Measurements from ENCODE around the gene SLC2A2. TPM values are rescaled to one million over a fixed set of nuclear protein-coding genes. Genes with fewer than 3 reads are reported as not detected.

Gene SLC2A2
- total RNA-seq, 1 experiment from 2014 or later: 0.09 TPM

- H3K4me1 Mint-ChIP-seq (ENCODE audit: low read depth, unreplicated experiment): peaks cover 12% of the 10 kb centered on the region
- no peaks in the 10 kb centered on the region for H3K27me3 Mint-ChIP-seq (ENCODE audit: unreplicated experiment)
- no peak for TF ChIP-seq CTCF (IDR thresholded peaks at IDR 0.05; ENCODE audit: unreplicated experiment)
- H3K36me3 Mint-ChIP-seq (ENCODE audit: insufficient read depth, unreplicated experiment): no peaks in the 10 kb centered on the region
- H3K27ac Mint-ChIP-seq (ENCODE audit: unreplicated experiment): no peak overlapping the region
- no peak overlapping the region for H3K4me3 Mint-ChIP-seq (ENCODE audit: low read depth, unreplicated experiment)
- CTCF ChIA-PET: no interaction called here
- no peak for DNase-seq
- intact Hi-C loops (cut with micrococcal nuclease; ENCODE audit: unreplicated experiment): loop anchor here (10.0 kb wide), 1 partner anchor 375 kb away; no protein-coding TSS in a partner anchor
- no peaks in the 10 kb centered on the region for H3K9me3 Mint-ChIP-seq (ENCODE audit: low read depth, unreplicated experiment)
- BruUV-seq (replicated peaks): no TSS peak
Observed at GRCh38 chr3:170959457-170959856, 67.1 kb downstream of the SLC2A2 start.

- Mint-ChIP-seq H3K27me3 (ENCODE audit: unreplicated experiment) (no peaks in the 10 kb centered on the region), H3K4me1 (ENCODE audit: low read depth, unreplicated experiment) (peaks cover 2% of the 10 kb centered on the region), H3K9me3 (ENCODE audit: low read depth, unreplicated experiment) (no peaks in the 10 kb centered on the region), H3K4me3 (ENCODE audit: low read depth, unreplicated experiment) (no peak overlapping the region), H3K36me3 (ENCODE audit: insufficient read depth, unreplicated experiment) (no peaks in the 10 kb centered on the region), H3K27ac (ENCODE audit: unreplicated experiment) (no peak overlapping the region)
- CTCF ChIA-PET: no interaction called here
- intact Hi-C loops (cut with micrococcal nuclease; ENCODE audit: unreplicated experiment): loop anchor here (10.0 kb wide), 1 partner anchor 378 kb away; no protein-coding TSS in a partner anchor
- no peak for TF ChIP-seq CTCF (IDR thresholded peaks at IDR 0.05; ENCODE audit: unreplicated experiment)
- no peak for DNase-seq
- BruUV-seq (replicated peaks): no TSS peak
Observed at GRCh38 chr3:170956647-170957046, 69.9 kb downstream of the SLC2A2 start.

- DNase-seq: no peak
- Mint-ChIP-seq H3K4me1 (ENCODE audit: low read depth, unreplicated experiment) (no peaks in the 10 kb centered on the region), H3K36me3 (ENCODE audit: insufficient read depth, unreplicated experiment) (no peaks in the 10 kb centered on the region), H3K9me3 (ENCODE audit: low read depth, unreplicated experiment) (no peaks in the 10 kb centered on the region), H3K4me3 (ENCODE audit: low read depth, unreplicated experiment) (no peak overlapping the region), H3K27ac (ENCODE audit: unreplicated experiment) (no peak overlapping the region), H3K27me3 (ENCODE audit: unreplicated experiment) (no peaks in the 10 kb centered on the region)
- CTCF ChIA-PET: interaction anchor here (0.6 kb wide), 1 partner anchor 138 kb away, joined by 3 read pairs; no protein-coding TSS in a partner anchor
- BruUV-seq (replicated peaks): no TSS peak
- TF ChIP-seq CTCF (IDR thresholded peaks at IDR 0.05; ENCODE audit: unreplicated experiment): no peak
- intact Hi-C loops (cut with micrococcal nuclease; ENCODE audit: unreplicated experiment): loop anchor here (10.0 kb wide), 1 partner anchor 381 kb away; no protein-coding TSS in a partner anchor
Observed at GRCh38 chr3:170953736-170954135, 72.8 kb downstream of the SLC2A2 start.

GRCh38 chr3:170953229-170953628 is 73.3 kb downstream of the SLC2A2 start:
- intact Hi-C loops (cut with micrococcal nuclease; ENCODE audit: unreplicated experiment): loop anchor here (10.0 kb wide), 1 partner anchor 382 kb away; no protein-coding TSS in a partner anchor
- Mint-ChIP-seq H3K4me1 (ENCODE audit: low read depth, unreplicated experiment) (no peaks in the 10 kb centered on the region), H3K27me3 (ENCODE audit: unreplicated experiment) (no peaks in the 10 kb centered on the region), H3K27ac (ENCODE audit: unreplicated experiment) (no peak overlapping the region), H3K36me3 (ENCODE audit: insufficient read depth, unreplicated experiment) (no peaks in the 10 kb centered on the region), H3K9me3 (ENCODE audit: low read depth, unreplicated experiment) (no peaks in the 10 kb centered on the region), H3K4me3 (ENCODE audit: low read depth, unreplicated experiment) (no peak overlapping the region)
- no peak for TF ChIP-seq CTCF (IDR thresholded peaks at IDR 0.05; ENCODE audit: unreplicated experiment)
- no TSS peak for BruUV-seq (replicated peaks)
- DNase-seq: no peak
- CTCF ChIA-PET: interaction anchor here (0.6 to 1.2 kb wide), 2 partner anchors 9 to 138 kb away, joined by 3 read pairs; no protein-coding TSS in a partner anchor
